ENCODE measurements around the gene HTRA3. TPM values are rescaled to one million over a fixed set of nuclear protein-coding genes. Genes with fewer than 3 reads are reported as not detected.
A peak's percentile ranks its signal among the peaks of the same experiment; 100 is the strongest.

HTRA3 gene
- total and polyA plus RNA-seq, 8 donors: 0.56 to 15.6 (median 2.7) TPM

DNA sequence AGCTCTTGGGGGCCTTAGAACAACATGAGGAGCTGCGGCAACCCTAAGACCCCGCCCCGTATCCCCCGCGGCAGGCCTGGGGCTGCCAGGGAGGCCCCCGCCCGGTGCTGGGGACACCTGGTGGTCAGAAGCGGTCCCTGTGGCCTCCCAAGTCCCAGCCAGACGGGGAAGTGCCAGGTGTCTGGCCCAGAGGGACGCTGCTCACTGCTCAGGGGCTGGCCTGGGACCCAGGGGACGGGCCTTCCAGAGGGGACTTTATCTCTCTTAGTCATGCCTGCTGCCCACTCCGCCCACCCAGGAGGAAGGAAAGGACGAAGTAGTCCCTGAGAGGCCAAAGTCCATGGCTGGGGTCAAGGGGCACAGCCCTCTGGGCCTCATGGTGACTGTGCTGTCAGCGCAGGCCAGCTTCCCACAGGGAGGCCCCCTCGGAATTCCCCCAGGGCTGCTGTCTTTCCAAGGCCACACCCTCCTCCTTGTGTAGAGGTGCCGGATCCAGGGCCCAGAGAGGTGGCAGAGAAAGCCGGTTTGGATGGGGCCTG, 31.0 kb upstream of the HTRA3 start:
- 75 to 76% methylated on average over 16 to 17 of the region's 17 CpGs for WGBS, 2 donors
- Histone ChIP-seq H3K4me3 (no peak overlapping the region), H3K9me3 (no peaks in the 10 kb centered on the region), H3K4me1 (no peaks in the 10 kb centered on the region), H3K27ac (no peak overlapping the region), H3K36me3 (peaks cover 0 to 21% (median 8%) of the 10 kb centered on the region in 3 donors), H3K27me3 (no peaks in the 10 kb centered on the region)
- FAIRE-seq (no peak), DNase-seq (peak in 1 of 6 donors; percentile 67), ATAC-seq (peak in 1 of 4 donors; percentile 49)
- intact Hi-C loops (cut with DNase I): no loop called here
- TF ChIP-seq, protein P1, sequence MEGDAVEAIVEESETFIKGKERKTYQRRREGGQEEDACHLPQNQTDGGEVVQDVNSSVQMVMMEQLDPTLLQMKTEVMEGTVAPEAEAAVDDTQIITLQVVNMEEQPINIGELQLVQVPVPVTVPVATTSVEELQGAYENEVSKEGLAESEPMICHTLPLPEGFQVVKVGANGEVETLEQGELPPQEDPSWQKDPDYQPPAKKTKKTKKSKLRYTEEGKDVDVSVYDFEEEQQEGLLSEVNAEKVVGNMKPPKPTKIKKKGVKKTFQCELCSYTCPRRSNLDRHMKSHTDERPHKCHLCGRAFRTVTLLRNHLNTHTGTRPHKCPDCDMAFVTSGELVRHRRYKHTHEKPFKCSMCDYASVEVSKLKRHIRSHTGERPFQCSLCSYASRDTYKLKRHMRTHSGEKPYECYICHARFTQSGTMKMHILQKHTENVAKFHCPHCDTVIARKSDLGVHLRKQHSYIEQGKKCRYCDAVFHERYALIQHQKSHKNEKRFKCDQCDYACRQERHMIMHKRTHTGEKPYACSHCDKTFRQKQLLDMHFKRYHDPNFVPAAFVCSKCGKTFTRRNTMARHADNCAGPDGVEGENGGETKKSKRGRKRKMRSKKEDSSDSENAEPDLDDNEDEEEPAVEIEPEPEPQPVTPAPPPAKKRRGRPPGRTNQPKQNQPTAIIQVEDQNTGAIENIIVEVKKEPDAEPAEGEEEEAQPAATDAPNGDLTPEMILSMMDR (IDR thresholded peaks at IDR 0.05): no peak

DNA sequence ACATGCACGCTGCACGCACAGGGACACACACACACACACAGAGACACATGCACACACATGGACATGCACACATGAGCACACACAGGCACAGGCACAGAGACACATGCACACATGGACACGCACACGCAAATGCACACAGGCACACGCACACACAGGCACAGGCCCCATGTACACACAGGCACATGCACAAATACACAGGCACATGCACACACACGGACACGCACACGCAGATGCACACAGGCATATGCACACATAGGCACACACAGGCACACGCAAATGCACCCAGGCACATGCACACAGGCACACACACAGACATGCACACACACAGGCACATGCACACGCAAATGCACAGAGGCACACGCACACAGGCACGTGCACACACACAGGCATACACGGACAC, 30.3 kb upstream of the HTRA3 start:
- Histone ChIP-seq H3K4me1 (no peaks in the 10 kb centered on the region), H3K27me3 (no peaks in the 10 kb centered on the region), H3K9me3 (no peaks in the 10 kb centered on the region), H3K27ac (no peak overlapping the region), H3K36me3 (peaks cover 0 to 21% (median 8%) of the 10 kb centered on the region in 3 donors), H3K4me3 (no peak overlapping the region)
- FAIRE-seq: no peak
- peak in 2 of 6 donors; percentile 5 to 24 for DNase-seq
- 96 to 97% methylated on average over 13 of the region's 13 CpGs for WGBS, 2 donors
- TF ChIP-seq, protein P1 (IDR thresholded peaks at IDR 0.05): no peak
- intact Hi-C loops (cut with DNase I): no loop called here
- no peak for ATAC-seq

DNA sequence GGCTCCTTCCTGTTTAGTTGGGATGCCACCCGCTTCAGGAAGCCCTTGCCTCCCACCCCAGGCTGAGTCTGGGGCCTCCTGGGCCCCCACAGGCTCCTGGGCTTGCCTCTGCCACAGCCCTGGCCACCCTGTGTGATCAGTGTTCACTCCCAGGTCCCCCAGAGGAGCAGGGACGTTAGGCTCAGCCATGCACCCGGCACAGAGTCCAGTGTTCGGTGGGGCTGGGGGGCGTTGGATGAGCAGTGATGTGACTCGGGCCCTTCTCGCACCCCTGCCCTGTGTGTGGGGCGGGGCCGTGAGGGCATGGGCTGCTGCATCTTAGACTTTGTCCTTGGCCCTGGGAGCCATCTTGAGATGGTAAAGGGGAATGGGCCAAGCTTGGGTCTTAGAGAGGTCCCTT, 29.9 kb upstream of the HTRA3 start:
- no peak overlapping the region for H3K4me3 ChIP-seq
- peaks cover 0 to 18% (median 8%) of the 10 kb centered on the region in 3 donors for H3K36me3 ChIP-seq
- no peak for FAIRE-seq
- TF ChIP-seq, protein P1 (IDR thresholded peaks at IDR 0.05): no peak
- peak in 1 of 6 donors; percentile 11 for DNase-seq
- WGBS, 2 donors: 92 to 93% methylated on average over 9 of the region's 9 CpGs
- H3K27ac ChIP-seq: no peak overlapping the region
- ATAC-seq: no peak
- intact Hi-C loops (cut with DNase I): loop anchor here in 2 of 3 donors (5.0 kb wide), 1 partner anchor 168 kb away; no protein-coding TSS in a partner anchor
- no peaks in the 10 kb centered on the region for H3K27me3 ChIP-seq
- no peaks in the 10 kb centered on the region for H3K9me3 ChIP-seq
- no peaks in the 10 kb centered on the region for H3K4me1 ChIP-seq

DNA sequence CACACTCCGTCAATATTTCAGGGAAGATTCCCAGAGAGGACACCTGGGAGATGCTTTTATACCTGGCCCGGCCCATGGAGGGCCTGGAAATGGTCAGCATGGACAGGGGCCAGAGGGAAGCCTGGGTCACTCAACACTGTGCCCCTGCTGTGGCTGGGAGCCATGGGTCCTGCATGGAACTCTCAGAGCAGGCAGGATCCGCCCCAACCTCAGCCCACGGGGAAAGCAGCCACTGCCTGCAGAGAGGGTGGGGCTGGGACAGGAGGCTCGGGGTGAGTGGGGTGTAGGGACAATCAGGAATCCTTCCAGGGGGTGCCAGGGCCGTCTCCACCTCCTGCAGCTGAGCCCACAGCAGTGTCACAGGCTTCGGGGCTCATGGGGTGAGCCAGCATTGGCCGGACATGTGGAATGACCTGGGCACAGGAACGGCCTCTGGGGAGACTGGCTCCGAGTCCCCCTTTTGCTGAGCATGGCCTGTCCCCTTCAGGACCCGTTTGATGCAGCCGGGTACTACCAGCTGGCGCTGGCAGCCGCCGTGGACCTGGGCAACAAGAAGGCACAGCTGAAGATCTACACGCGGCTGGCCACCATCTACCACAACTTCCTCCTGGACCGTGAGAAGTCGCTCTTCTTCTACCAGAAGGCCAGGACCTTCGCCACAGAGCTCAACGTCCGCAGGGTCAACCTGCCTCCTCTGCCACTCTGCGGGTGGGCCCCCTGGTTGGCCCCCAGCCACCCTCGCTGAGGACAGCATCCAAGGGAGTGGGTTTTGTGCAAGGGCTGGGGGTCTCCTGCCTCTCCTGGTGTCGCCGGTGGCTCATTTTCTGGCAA, 29.1 kb upstream of the HTRA3 start:
- FAIRE-seq: no peak
- Histone ChIP-seq H3K4me1 (no peaks in the 10 kb centered on the region), H3K9me3 (no peaks in the 10 kb centered on the region), H3K36me3 (peaks cover 0 to 15% (median 8%) of the 10 kb centered on the region in 3 donors), H3K4me3 (no peak overlapping the region), H3K27me3 (no peaks in the 10 kb centered on the region), H3K27ac (no peak overlapping the region)
- TF ChIP-seq, protein P1 (IDR thresholded peaks at IDR 0.05): no peak
- ATAC-seq: no peak
- DNase-seq: peak in 2 of 6 donors; percentile 23 to 70
- WGBS, 2 donors: 79 to 84% methylated on average over 26 of the region's 26 CpGs
- intact Hi-C loops (cut with DNase I): loop anchor here in 2 of 3 donors (5.0 kb wide), 1 partner anchor 167 kb away; no protein-coding TSS in a partner anchor
